Keratinocyte (primary cell): ENCODE data around the gene NFATC4. TPM values are rescaled to one million over a fixed set of nuclear protein-coding genes. Genes with fewer than 3 reads are reported as not detected.
A peak's percentile ranks its signal among the peaks of the same experiment; 100 is the strongest.

ENCODE experiments used
- DNase-seq: peaks from one replicate; pipeline ENCODE4 v3.0.0-alpha.2; 2011; ENCODE audit warnings: low read depth, missing footprints, low spot score
- FAIRE-seq: peaks from 2 replicates; lab custom pipeline; 2011; peaks lifted over from hg19 to GRCh38; lab: Jason Lieb, UNC
- H2AFZ ChIP-seq: 2 replicates; pipeline ENCODE4 v1.6.0; 2012; ENCODE audit warnings: low read length, control low read depth, inconsistent platforms; ENCODE audit not compliant: control insufficient read depth
- H3K27ac ChIP-seq: 2 replicates; pipeline ENCODE4 v1.5.1; 2011; ENCODE audit warnings: low read length; ENCODE audit not compliant: control insufficient read depth, insufficient read depth
- H3K27me3 ChIP-seq: 3 replicates; pipeline ENCODE4 v1.6.0; 2011; ENCODE audit warnings: low read length; ENCODE audit not compliant: control insufficient read depth, insufficient read depth; ENCODE audit errors: extremely low read depth
- H3K36me3 ChIP-seq, 2 experiments: 2 replicates in 1 of 2; 3 replicates in 1 of 2; pipeline ENCODE4 v1.5.1; 2011; ENCODE audit warnings: low read length in 2 of 2, mild to moderate bottlenecking in 1 of 2; ENCODE audit not compliant: control insufficient read depth in 2 of 2, insufficient read depth in 2 of 2; ENCODE audit errors: extremely low read depth in 1 of 2
- H3K4me1 ChIP-seq: 3 replicates; pipeline ENCODE4 v1.5.1; 2011; ENCODE audit warnings: low read length; ENCODE audit not compliant: control insufficient read depth, insufficient read depth; ENCODE audit errors: extremely low read depth
- H3K4me2 ChIP-seq: 3 replicates; pipeline ENCODE4 v1.6.0; 2011; ENCODE audit warnings: low read depth, low read length; ENCODE audit not compliant: control insufficient read depth, insufficient read depth; ENCODE audit errors: extremely low read depth
- H3K4me3 ChIP-seq, 3 experiments: fragments of 200-600 bp in 1 of 3; sonication (generic) in 1 of 3; 2 replicates in 2 of 3; 3 replicates in 1 of 3; pipeline ENCODE4 v1.5.1; 2011 to 2016; ENCODE audit warnings: low read length in 3 of 3, mild to moderate bottlenecking in 3 of 3, control low read depth in 2 of 3, inconsistent platforms in 1 of 3, low read depth in 1 of 3, mixed read lengths in 1 of 3, mixed run types in 1 of 3, moderate library complexity in 1 of 3; ENCODE audit not compliant: control insufficient read depth in 2 of 3, insufficient read depth in 2 of 3; ENCODE audit errors: extremely low read depth in 1 of 3
- H3K79me2 ChIP-seq: 2 replicates; pipeline ENCODE4 v1.6.0; 2012; ENCODE audit warnings: low read length; ENCODE audit not compliant: control insufficient read depth, insufficient read depth
- H3K9ac ChIP-seq: 3 replicates; pipeline ENCODE4 v1.6.0; 2011; ENCODE audit warnings: low read length; ENCODE audit not compliant: control insufficient read depth, insufficient read depth; ENCODE audit errors: extremely low read depth
- H3K9me1 ChIP-seq: 3 replicates; pipeline ENCODE4 v1.6.0; 2011; ENCODE audit warnings: low read length; ENCODE audit not compliant: control insufficient read depth, insufficient read depth; ENCODE audit errors: extremely low read depth
- H3K9me3 ChIP-seq: 2 replicates; pipeline ENCODE4 v1.5.1; 2012; ENCODE audit warnings: low read depth, low read length; ENCODE audit not compliant: control insufficient read depth
- H4K20me1 ChIP-seq: 3 replicates; pipeline ENCODE4 v1.6.0; 2011; ENCODE audit warnings: low read length; ENCODE audit not compliant: control insufficient read depth, insufficient read depth; ENCODE audit errors: extremely low read depth
- CTCF ChIP-seq, 3 experiments: IDR thresholded peaks in 1 of 3; conservative IDR thresholded peaks in 1 of 3; optimal IDR thresholded peaks in 1 of 3; 2 replicates in 2 of 3; 3 replicates in 1 of 3; pipeline versions ENCODE3 to v1.5.1; 2011; ENCODE audit warnings: low read length in 3 of 3, mild to moderate bottlenecking in 3 of 3, moderate library complexity in 2 of 3, control low read depth in 1 of 3, inconsistent platforms in 1 of 3; ENCODE audit not compliant: insufficient read depth in 2 of 3; ENCODE audit errors: extremely low read depth in 1 of 3
- EZH2 ChIP-seq: IDR thresholded peaks from one replicate; pipeline ENCODE4 v1.6.1; 2012; ENCODE audit warnings: inconsistent platforms, mild to moderate bottlenecking, low read length, moderate library complexity
- dilution Hi-C: fragments of 300-500 bp; cut with MboI; formaldehyde crosslinking; loops from one replicate; pipeline ENCODE4 v1.7.0; 2020; ENCODE audit warnings: low sequenced_read_pairs; ENCODE audit not compliant: extremely low pct_ligation_motif_present
- polyA plus RNA-seq, 5 experiments: library from polyadenylated mRNA; depleted of rRNA in 3 of 5; stranded (reverse) in 3 of 5; stranded (forward) in 1 of 5; unstranded in 1 of 5; fragments of >200 nt; gene quantifications; 1 replicate in 1 of 5; 2 replicates in 3 of 5; 3 replicates in 1 of 5; pipeline versions ENCODE4 v1.2.1 to v1.2.3, GENCODE V29; 2011 to 2012; ENCODE audit warnings: missing spikeins in 2 of 5, low read depth in 1 of 5, low replicate concordance in 1 of 5

The NFATC4 gene
- polyA plus RNA-seq, 1 donor (not counting 4 experiments of a cell fraction or from before 2014, with no cell fraction given), result 0.92 TPM

GRCh38 chr14:24425704-24426103, 57.7 kb downstream of the NFATC4 start:
- Histone ChIP-seq H3K9me3 (no peaks in the 10 kb centered on the region), H3K9me1 (no peaks in the 10 kb centered on the region), H3K4me2 (peak overlapping the region; percentile 48), H2AFZ (no peak overlapping the region), H3K4me3 (no peak overlapping the region), H3K4me1 (peaks cover 32% of the 10 kb centered on the region), H3K36me3 (no peaks in the 10 kb centered on the region), H4K20me1 (no peaks in the 10 kb centered on the region), H3K27me3 (no peaks in the 10 kb centered on the region), H3K9ac (no peak overlapping the region), H3K79me2 (peaks cover 6% of the 10 kb centered on the region), H3K27ac (no peak overlapping the region)
- no peak for TF ChIP-seq CTCF (optimal IDR thresholded peaks at IDR 0.05 in 1 of 3, IDR thresholded peaks at IDR 0.05 in 1 of 3, conservative IDR thresholded peaks at IDR 0.05 in 1 of 3; ENCODE audit: extremely low read depth in 1 of 3, insufficient read depth in 2 of 3, low read length in 3 of 3)
- no peak for TF ChIP-seq EZH2
- dilution Hi-C loops, result no loop called here
- DNase-seq (no peak), FAIRE-seq (peak; percentile 36)

- TF ChIP-seq EZH2, result no peak
- no peak for TF ChIP-seq CTCF (optimal IDR thresholded peaks at IDR 0.05 in 1 of 3, IDR thresholded peaks at IDR 0.05 in 1 of 3, conservative IDR thresholded peaks at IDR 0.05 in 1 of 3; ENCODE audit: extremely low read depth in 1 of 3, insufficient read depth in 2 of 3, low read length in 3 of 3)
- Histone ChIP-seq H3K9me3 (no peaks in the 10 kb centered on the region), H4K20me1 (no peaks in the 10 kb centered on the region), H3K9me1 (no peaks in the 10 kb centered on the region), H3K9ac (no peak overlapping the region), H3K79me2 (peaks cover 10% of the 10 kb centered on the region), H3K4me2 (peak overlapping the region; percentile 48), H3K4me3 (no peak overlapping the region), H3K4me1 (peaks cover 38% of the 10 kb centered on the region), H3K36me3 (peaks cover 0 to 2% of the 10 kb centered on the region in 2 experiments), H3K27ac (no peak overlapping the region), H2AFZ (peak overlapping the region; percentile 21), H3K27me3 (no peaks in the 10 kb centered on the region)
- dilution Hi-C loops, result no loop called here
- no peak for DNase-seq
- FAIRE-seq, result no peak
Observed at GRCh38 chr14:24426150-24426911, 58.3 kb downstream of the NFATC4 start.
